Effector memory CD4-positive, alpha-beta T cell (primary cell): Measurements from ENCODE around the gene CMTM4.

Experiments
- DNase-seq, 3 donors: peaks; one replicate each; pipeline ENCODE4 v3.0.0-alpha.2; 2020
- H3K27ac ChIP-seq: 2 replicates; pipeline ENCODE4 v1.7.0; 2013; ENCODE audit warnings: mild to moderate bottlenecking, low read length, moderate library complexity; ENCODE audit not compliant: insufficient read depth, poor library complexity, severe bottlenecking
- H3K27me3 ChIP-seq: replicated peaks from 2 replicates; pipeline ENCODE4 v1.7.0; 2013; ENCODE audit warnings: mild to moderate bottlenecking, low read length; ENCODE audit not compliant: insufficient read depth, control insufficient read depth, poor library complexity, severe bottlenecking
- H3K36me3 ChIP-seq: 2 replicates; pipeline ENCODE4 v1.7.0; 2013; ENCODE audit warnings: mild to moderate bottlenecking, low read length, moderate library complexity; ENCODE audit not compliant: control insufficient read depth, insufficient read depth
- H3K4me1 ChIP-seq: 2 replicates; pipeline ENCODE4 v1.7.0; 2013; ENCODE audit warnings: low read length, mild to moderate bottlenecking; ENCODE audit not compliant: control insufficient read depth, insufficient read depth, poor library complexity, severe bottlenecking
- H3K4me3 ChIP-seq: 2 replicates; pipeline ENCODE4 v1.7.0; 2013; ENCODE audit warnings: low read length, low read depth, mild to moderate bottlenecking; ENCODE audit not compliant: insufficient read depth, poor library complexity, severe bottlenecking
- H3K9me3 ChIP-seq: 2 replicates; pipeline ENCODE4 v1.7.0; 2013; ENCODE audit warnings: mild to moderate bottlenecking, low read length, moderate library complexity; ENCODE audit not compliant: control insufficient read depth

Gene CMTM4

DNA sequence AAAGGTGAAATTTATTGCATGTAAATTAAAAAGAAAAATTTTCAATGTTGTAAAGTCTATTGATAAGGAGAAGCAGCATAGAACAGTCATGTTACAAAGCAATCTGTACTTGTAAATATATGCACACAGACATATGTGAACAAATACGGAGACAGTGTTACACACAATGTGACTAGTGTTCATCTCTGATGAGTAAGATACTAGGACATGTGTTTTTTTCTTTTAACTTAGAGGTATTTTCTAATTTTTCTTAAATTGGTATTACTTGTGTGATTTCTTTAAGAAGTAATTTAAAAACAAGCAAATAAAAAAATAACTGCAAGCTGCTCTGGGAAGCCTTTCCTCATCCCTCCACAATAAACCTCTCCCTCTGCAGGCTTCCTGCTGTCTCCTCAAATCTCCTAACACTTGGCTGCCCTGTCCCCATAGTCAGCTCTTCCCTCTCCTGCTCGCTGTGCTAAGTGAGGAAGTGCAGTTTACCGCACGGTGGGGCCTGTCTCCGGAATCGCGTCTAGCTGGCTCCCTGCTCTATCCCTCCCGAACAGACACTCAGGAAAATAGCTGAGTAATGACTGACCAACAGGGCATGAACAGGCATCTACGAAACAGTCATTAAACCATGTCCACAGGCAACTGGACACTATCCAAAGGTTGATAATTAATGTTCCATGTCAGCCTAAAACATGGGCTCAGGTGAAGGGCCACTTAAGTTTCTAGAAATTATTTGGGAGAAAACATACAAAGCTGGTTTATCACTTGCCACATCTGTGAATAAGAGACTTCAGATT, 35.9 kb downstream of the CMTM4 start:
- Histone ChIP-seq H3K27me3 (no peaks in the 10 kb centered on the region), H3K27ac (no peak overlapping the region), H3K4me1 (no peaks in the 10 kb centered on the region), H3K9me3 (no peaks in the 10 kb centered on the region), H3K4me3 (no peak overlapping the region), H3K36me3 (no peaks in the 10 kb centered on the region)
- no peak for DNase-seq

DNA sequence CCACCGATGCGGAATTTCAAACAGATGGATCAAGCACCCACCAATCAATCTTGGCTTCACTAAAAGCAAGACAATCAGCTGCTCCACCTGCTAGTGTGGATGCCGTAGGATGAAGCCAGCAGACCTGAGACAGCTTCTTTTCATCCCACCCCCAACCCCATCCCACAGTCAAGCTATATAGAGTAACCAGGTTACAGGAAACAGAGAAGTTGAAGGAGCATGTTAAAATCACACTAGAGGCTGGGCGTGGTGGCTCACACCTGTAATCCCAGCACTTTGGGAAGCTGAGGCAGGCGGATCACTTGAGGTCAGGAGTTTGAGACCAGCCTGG, 37.7 kb downstream of the CMTM4 start:
- DNase-seq = no peak
- no peaks in the 10 kb centered on the region for H3K9me3 ChIP-seq
- no peak overlapping the region for H3K4me3 ChIP-seq
- H3K4me1 ChIP-seq = no peaks in the 10 kb centered on the region
- no peaks in the 10 kb centered on the region for H3K27me3 ChIP-seq
- H3K27ac ChIP-seq = no peak overlapping the region
- H3K36me3 ChIP-seq = no peaks in the 10 kb centered on the region

DNA sequence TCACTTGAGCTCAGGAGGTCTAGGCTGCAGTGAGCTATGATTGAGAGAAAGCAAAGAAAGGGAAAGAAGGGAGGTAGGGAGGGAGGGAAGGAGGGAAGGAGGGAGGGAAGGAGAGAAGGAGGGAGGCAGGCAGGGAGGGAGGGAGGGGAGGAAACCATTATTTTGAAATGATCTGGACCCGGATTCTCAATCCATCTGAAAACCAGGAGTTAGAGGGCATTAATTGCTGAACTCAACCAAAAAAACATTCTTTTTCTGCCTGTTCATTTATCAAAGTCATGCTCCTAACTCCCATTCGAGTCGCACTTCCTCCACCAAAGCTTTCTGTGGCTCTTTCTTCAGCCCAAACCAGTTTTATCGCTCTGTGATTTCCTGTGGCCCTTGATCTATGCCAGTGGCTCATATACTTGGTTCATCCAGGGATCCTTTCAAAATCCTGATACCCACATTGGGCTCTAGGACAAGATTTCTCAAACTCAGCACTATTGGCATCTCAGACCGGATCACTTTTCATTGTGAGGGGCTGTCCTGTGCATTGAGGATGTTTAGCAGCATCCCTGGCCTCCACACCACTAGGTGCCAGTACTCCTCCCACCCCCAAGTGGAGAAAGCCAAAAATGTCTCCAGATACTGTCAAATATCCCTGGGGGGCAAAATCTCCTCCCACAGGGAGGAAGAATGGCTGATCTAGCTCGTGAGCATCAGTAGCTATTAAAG, 38.2 kb downstream of the CMTM4 start:
- H3K9me3 ChIP-seq = no peaks in the 10 kb centered on the region
- H3K27ac ChIP-seq = no peak overlapping the region
- no peak overlapping the region for H3K4me3 ChIP-seq
- no peaks in the 10 kb centered on the region for H3K4me1 ChIP-seq
- no peaks in the 10 kb centered on the region for H3K27me3 ChIP-seq
- no peaks in the 10 kb centered on the region for H3K36me3 ChIP-seq
- no peak for DNase-seq

DNA sequence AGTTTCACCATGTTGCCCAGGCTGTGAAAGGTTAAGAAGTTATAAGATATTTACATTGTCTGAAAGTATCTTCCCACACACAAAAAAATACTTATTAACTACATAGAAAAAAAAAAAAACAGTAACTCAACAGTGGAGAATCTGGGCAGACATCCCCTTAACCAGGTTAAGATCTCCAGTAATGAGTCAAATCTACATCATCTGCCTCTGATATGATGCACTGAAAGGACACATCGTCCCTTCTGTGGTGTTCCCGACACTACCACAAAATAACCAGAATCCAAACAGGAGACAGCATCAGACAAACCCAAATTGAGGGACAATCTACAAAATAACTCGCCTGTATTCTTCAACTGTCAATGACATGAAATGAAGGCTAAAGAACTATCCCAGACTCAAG, 40.0 kb downstream of the CMTM4 start:
- Histone ChIP-seq H3K27ac (no peak overlapping the region), H3K36me3 (no peaks in the 10 kb centered on the region), H3K4me1 (no peaks in the 10 kb centered on the region), H3K4me3 (no peak overlapping the region), H3K27me3 (no peaks in the 10 kb centered on the region), H3K9me3 (no peaks in the 10 kb centered on the region)
- no peak for DNase-seq

DNA sequence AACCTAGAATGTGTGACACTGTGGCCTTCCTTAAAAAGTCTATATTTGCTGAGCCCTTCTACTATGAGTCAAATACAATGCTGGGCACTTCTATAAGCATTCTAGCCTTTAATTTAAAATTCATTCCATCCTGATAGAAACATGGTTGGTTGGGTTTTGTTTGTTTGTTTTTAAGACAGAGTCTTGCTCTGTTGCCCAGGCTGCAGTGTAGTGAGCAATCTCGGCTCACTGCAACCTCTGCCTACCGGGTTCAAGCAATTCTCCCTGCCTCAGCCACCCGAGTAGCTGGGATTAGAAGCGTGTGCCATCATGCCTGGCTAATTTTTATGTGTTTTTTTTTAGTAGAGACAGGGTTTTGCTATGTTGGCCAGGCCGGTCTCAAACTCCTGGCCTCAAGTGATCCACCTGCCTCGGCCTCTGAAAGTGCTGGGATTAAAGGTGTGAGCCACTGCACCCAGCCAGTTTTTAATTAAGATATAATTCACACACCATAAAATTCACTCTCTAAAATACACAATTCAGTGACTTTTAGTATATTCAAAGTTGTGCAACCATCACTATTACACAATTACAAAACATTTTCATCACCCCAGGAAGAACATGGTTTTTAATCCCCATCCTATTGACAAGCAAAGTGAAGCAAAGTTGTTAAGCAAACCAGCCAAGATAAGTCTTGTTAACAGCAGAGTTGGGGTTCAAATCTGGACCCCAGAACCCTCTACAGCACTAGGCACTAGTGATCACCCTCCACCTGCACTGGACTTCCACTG, 42.8 kb downstream of the CMTM4 start:
- no peaks in the 10 kb centered on the region for H3K9me3 ChIP-seq
- H3K27me3 ChIP-seq = no peaks in the 10 kb centered on the region
- H3K36me3 ChIP-seq = no peaks in the 10 kb centered on the region
- no peak overlapping the region for H3K4me3 ChIP-seq
- H3K27ac ChIP-seq = no peak overlapping the region
- no peak for DNase-seq
- no peaks in the 10 kb centered on the region for H3K4me1 ChIP-seq

DNA sequence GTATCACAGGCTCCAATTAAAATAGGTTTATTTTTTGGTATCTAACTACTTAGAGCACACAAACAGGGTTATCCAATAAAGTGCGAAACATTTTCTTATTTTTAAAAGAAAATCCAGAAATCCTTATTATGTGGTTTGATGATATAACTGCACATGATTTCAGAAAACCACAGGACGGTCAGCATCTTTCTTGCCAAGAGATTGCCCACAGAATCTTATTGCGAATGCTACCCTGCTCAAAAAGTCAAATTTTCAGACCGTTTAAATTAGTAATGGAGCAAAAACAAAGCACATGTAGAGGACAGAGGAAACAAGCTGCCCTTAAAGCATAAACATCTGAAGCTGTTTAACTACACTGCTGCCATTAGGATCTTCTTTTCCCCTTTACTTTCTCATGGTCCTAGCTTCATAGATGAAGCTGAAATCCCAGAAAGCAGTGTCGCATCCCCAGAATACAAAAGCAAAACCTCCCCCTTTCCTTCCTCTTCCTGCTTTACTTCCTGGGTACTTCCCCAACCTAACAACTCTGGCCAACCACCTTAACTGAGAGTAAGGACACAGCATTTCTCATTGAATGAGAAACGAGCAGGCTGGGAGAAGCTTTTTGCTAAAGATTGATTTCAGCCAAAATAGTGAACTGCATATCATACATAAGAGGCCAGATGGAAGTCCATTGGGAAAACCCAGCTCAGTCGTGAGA, 43.7 kb downstream of the CMTM4 start:
- Histone ChIP-seq H3K4me1 (no peaks in the 10 kb centered on the region), H3K27me3 (no peaks in the 10 kb centered on the region), H3K36me3 (no peaks in the 10 kb centered on the region), H3K27ac (no peak overlapping the region), H3K9me3 (no peaks in the 10 kb centered on the region), H3K4me3 (no peak overlapping the region)
- no peak for DNase-seq

DNA sequence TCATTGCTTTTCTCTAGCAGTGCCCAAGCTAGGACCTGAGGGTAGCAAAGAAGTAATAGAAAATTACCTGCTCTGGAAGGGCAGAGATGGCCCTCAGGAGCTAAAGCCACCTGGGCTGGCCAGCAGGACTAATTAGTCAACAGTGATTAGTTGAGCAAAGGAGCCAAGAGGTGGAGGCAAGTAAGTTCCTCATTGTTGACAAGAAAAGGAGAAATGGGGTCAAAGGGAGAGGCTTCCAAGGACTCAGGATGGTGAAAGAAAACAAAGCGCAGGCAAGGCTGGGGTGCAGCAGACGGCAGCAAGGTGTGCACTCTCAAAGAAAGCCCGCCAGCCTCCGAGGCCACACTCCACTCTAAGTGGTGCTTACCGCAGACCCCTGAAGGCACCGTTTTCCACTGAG, 44.6 kb downstream of the CMTM4 start:
- H3K4me3 ChIP-seq = no peak overlapping the region
- no peaks in the 10 kb centered on the region for H3K4me1 ChIP-seq
- H3K9me3 ChIP-seq = no peaks in the 10 kb centered on the region
- H3K36me3 ChIP-seq = no peaks in the 10 kb centered on the region
- H3K27me3 ChIP-seq = no peaks in the 10 kb centered on the region
- H3K27ac ChIP-seq = no peak overlapping the region
- DNase-seq = no peak

DNA sequence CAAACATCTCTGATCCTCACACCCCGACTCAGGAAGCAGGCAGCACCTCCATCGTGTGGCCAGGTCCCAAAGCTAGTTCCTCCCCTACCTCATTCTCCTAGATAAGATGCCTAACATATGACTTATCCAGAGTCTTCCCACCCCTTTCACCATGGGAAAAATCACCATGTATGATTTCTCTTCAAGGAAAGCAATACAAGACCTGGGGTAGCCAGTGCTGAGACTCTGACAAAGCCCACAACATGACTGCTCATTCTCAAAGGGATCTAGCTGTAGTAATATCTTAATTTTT, 45.1 kb downstream of the CMTM4 start:
- Histone ChIP-seq H3K4me3 (peak overlapping the region; percentile 22), H3K4me1 (no peaks in the 10 kb centered on the region), H3K27ac (no peak overlapping the region), H3K36me3 (no peaks in the 10 kb centered on the region), H3K27me3 (no peaks in the 10 kb centered on the region), H3K9me3 (no peaks in the 10 kb centered on the region)
- no peak for DNase-seq

DNA sequence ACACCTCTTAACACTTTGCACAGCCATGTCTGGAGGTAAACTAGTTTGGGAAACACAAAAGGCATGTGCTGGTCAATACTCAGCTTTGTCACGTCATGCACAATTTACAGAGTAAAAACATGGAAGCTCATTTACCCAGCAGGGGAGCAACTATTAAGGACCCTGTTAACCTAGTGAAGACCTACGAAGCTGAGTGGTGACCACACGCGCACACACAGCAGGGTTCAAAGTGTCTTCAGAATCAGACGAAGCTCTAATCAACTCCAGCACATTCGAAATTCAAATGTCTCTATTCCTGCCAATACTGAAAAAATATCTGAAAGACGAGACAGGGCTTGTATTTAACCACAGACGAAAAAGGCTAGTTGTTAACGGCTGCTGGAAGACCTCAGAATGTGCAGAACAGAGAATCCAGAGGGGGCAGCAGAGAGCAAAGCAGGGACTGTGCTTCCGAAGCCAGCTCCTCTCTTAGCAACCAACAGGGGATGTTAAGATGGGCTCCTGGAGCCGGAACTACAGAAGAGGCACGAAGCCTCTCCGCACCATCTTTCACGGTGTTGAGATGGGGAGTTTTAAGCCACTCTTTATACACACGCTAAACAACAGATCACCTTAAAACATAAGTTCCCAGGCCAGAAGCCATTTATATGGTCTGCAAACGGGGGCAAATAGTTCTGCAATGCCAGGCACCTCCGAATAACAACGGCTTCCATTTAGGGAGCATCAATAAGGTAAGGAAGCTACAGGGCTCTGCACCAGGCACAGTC, 45.7 kb downstream of the CMTM4 start:
- DNase-seq = peak; percentile 36 to 61 (median 42)
- no peaks in the 10 kb centered on the region for H3K9me3 ChIP-seq
- H3K4me3 ChIP-seq = peak overlapping the region; percentile 22
- no peak overlapping the region for H3K27ac ChIP-seq
- H3K27me3 ChIP-seq = no peaks in the 10 kb centered on the region
- H3K4me1 ChIP-seq = no peaks in the 10 kb centered on the region
- no peaks in the 10 kb centered on the region for H3K36me3 ChIP-seq
